Endometrium (tissue), 2 donors: ENCODE measurements around the gene LEAP2.

Experiments used
- FAIRE-seq: peaks from 2 replicates; lab custom pipeline; 2012; peaks lifted over from hg19 to GRCh38; lab: Jason Lieb, UNC
- donor health status: control.
- donor health status: control.

The LEAP2 gene

GRCh38 chr5:132877938-132878337 lies 4.5 kb downstream of the LEAP2 start:
- no peak for FAIRE-seq

- FAIRE-seq = no peak
Observed at GRCh38 chr5:132883261-132883834, 9.9 kb downstream of the LEAP2 start.

- FAIRE-seq = no peak
Observed at GRCh38 chr5:132884548-132884947, 11.1 kb downstream of the LEAP2 start.

GRCh38 chr5:132886064-132886823 lies 12.8 kb downstream of the LEAP2 start:
- FAIRE-seq = no peak

GRCh38 chr5:132887283-132887682 lies 13.8 kb downstream of the LEAP2 start:
- FAIRE-seq = no peak

GRCh38 chr5:132889501-132889900 lies 16.0 kb downstream of the LEAP2 start:
- FAIRE-seq = no peak

- FAIRE-seq = no peak
Observed at GRCh38 chr5:132890817-132891216, 17.3 kb downstream of the LEAP2 start.

GRCh38 chr5:132895719-132896305 lies 22.3 kb downstream of the LEAP2 start:
- FAIRE-seq = no peak

GRCh38 chr5:132896685-132897084 lies 23.2 kb downstream of the LEAP2 start:
- no peak for FAIRE-seq

- no peak for FAIRE-seq
Observed at GRCh38 chr5:132898094-132898493, 24.6 kb downstream of the LEAP2 start.

GRCh38 chr5:132901036-132901435 lies 27.6 kb downstream of the LEAP2 start:
- no peak for FAIRE-seq

GRCh38 chr5:132901730-132902129 lies 28.3 kb downstream of the LEAP2 start:
- FAIRE-seq = no peak

GRCh38 chr5:132905938-132906337 lies 32.5 kb downstream of the LEAP2 start:
- no peak for FAIRE-seq

GRCh38 chr5:132907161-132907560 lies 33.7 kb downstream of the LEAP2 start:
- no peak for FAIRE-seq

GRCh38 chr5:132909702-132910101 lies 36.2 kb downstream of the LEAP2 start:
- FAIRE-seq = no peak

- no peak for FAIRE-seq
Observed at GRCh38 chr5:132915681-132916080, 42.2 kb downstream of the LEAP2 start.

- no peak for FAIRE-seq
Observed at GRCh38 chr5:132916086-132916485, 42.6 kb downstream of the LEAP2 start.
